ENCODE results near the gene PHACTR3.
A peak's percentile ranks its signal among the peaks of the same experiment; 100 is the strongest.

PHACTR3 gene

GRCh38 chr20:59583428-59584277 lies 20.7 kb upstream of the PHACTR3 start:
- no peak for TF ChIP-seq CTCF (conservative IDR thresholded peaks at IDR 0.05; ENCODE audit: control insufficient read depth, insufficient read depth, low read depth, low read length)
- no peak overlapping the region for H3K4me3 ChIP-seq (ENCODE audit: control insufficient read depth, low read depth, low read length)
- peak; percentile 15 for DNase-seq (ENCODE audit: low read depth)

GRCh38 chr20:59584278-59584925 lies 19.9 kb upstream of the PHACTR3 start:
- H3K4me3 ChIP-seq (ENCODE audit: control insufficient read depth, low read depth, low read length) = no peak overlapping the region
- TF ChIP-seq CTCF (conservative IDR thresholded peaks at IDR 0.05; ENCODE audit: control insufficient read depth, insufficient read depth, low read depth, low read length) = no peak
- no peak for DNase-seq (ENCODE audit: low read depth)

GRCh38 chr20:59585714-59586409 lies 18.5 kb upstream of the PHACTR3 start:
- no peak for DNase-seq (ENCODE audit: low read depth)
- no peak overlapping the region for H3K4me3 ChIP-seq (ENCODE audit: control insufficient read depth, low read depth, low read length)
- no peak for TF ChIP-seq CTCF (conservative IDR thresholded peaks at IDR 0.05; ENCODE audit: control insufficient read depth, insufficient read depth, low read depth, low read length)

GRCh38 chr20:59586613-59587012 lies 17.7 kb upstream of the PHACTR3 start:
- no peak for TF ChIP-seq CTCF (conservative IDR thresholded peaks at IDR 0.05; ENCODE audit: control insufficient read depth, insufficient read depth, low read depth, low read length)
- no peak for DNase-seq (ENCODE audit: low read depth)
- no peak overlapping the region for H3K4me3 ChIP-seq (ENCODE audit: control insufficient read depth, low read depth, low read length)

GRCh38 chr20:59587570-59587969 lies 16.8 kb upstream of the PHACTR3 start:
- DNase-seq (ENCODE audit: low read depth) = no peak
- H3K4me3 ChIP-seq (ENCODE audit: control insufficient read depth, low read depth, low read length) = no peak overlapping the region
- TF ChIP-seq CTCF (conservative IDR thresholded peaks at IDR 0.05; ENCODE audit: control insufficient read depth, insufficient read depth, low read depth, low read length) = no peak

- no peak for DNase-seq (ENCODE audit: low read depth)
- TF ChIP-seq CTCF (conservative IDR thresholded peaks at IDR 0.05; ENCODE audit: control insufficient read depth, insufficient read depth, low read depth, low read length) = no peak
- no peak overlapping the region for H3K4me3 ChIP-seq (ENCODE audit: control insufficient read depth, low read depth, low read length)
Measured at GRCh38 chr20:59588236-59588855, 16.0 kb upstream of the PHACTR3 start.
